ENCODE measurements around the gene HNF1B. TPM values are rescaled to one million over a fixed set of nuclear protein-coding genes. Genes with fewer than 3 reads are reported as not detected.

HNF1B gene
- polyA plus RNA-seq, 1 experiment = not detected

- ChIA-PET CTCF (interaction anchor here (1.3 to 4.0 kb wide), 6 partner anchors 10 to 163 kb away, joined by 3 to 58 read pairs (median 8); partner anchors contain the start of genes DDX52 and SYNRG), POLR2A (no interaction called here)
- peaks cover 9% of the 10 kb centered on the region for H3K27me3 ChIP-seq (ENCODE audit: control insufficient read depth, insufficient read depth, low read length)
- no peak overlapping the region for H3K27ac ChIP-seq (ENCODE audit: low read depth, low read length)
- DNase-seq (ENCODE audit: low read depth, low spot score) = no peak
- no peak for TF ChIP-seq CTCF (IDR thresholded peaks at IDR 0.05; ENCODE audit: low read depth, low read length)
- no peaks in the 10 kb centered on the region; the same call in none of the 2 replicates for H3K9me3 ChIP-seq (ENCODE audit: control insufficient read depth, insufficient read depth, low read length)
- H3K4me3 ChIP-seq (ENCODE audit: low read depth, low read length) = no peak overlapping the region
These were observed 24.2 kb upstream of the HNF1B start for GRCh38 chr17:37769050-37769449.

GRCh38 chr17:37768438-37768837, 23.6 kb upstream of the HNF1B start:
- no peak for DNase-seq (ENCODE audit: low read depth, low spot score)
- Histone ChIP-seq H3K4me3 (ENCODE audit: low read depth, low read length) (no peak overlapping the region), H3K9me3 (ENCODE audit: control insufficient read depth, insufficient read depth, low read length) (no peaks in the 10 kb centered on the region; the same call in none of the 2 replicates), H3K27ac (ENCODE audit: low read depth, low read length) (no peak overlapping the region), H3K27me3 (ENCODE audit: control insufficient read depth, insufficient read depth, low read length) (peaks cover 9% of the 10 kb centered on the region)
- TF ChIP-seq CTCF (IDR thresholded peaks at IDR 0.05; ENCODE audit: low read depth, low read length) = no peak
- ChIA-PET POLR2A (no interaction called here), CTCF (interaction anchor here (0.7 to 0.9 kb wide), 2 partner anchors 24 to 48 kb away, joined by 3 read pairs; no protein-coding TSS in a partner anchor)

DNA sequence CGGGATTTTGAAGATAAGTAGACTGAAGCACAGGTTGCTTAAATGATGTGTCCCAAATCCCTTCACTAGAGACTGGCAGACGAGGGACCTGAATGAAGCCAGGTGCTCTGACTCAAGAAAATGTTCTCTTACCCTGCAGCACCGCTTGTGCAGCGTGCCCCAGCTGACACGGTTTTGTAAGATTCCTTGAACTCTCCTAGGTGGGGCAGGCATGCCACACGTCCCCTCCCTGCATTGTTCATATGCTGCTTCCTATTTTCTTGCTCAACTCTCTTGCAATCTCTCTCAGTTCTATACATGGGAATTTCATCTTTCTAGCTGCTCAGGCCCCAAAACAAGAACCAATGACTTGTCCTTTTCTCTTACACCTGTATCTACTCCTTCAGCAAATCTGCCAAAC, 22.1 kb upstream of the HNF1B start:
- Histone ChIP-seq H3K27me3 (ENCODE audit: control insufficient read depth, insufficient read depth, low read length) (peaks cover 14% of the 10 kb centered on the region), H3K27ac (ENCODE audit: low read depth, low read length) (no peak overlapping the region), H3K4me3 (ENCODE audit: low read depth, low read length) (no peak overlapping the region), H3K9me3 (ENCODE audit: control insufficient read depth, insufficient read depth, low read length) (no peaks in the 10 kb centered on the region; the same call in none of the 2 replicates)
- no peak for TF ChIP-seq CTCF (IDR thresholded peaks at IDR 0.05; ENCODE audit: low read depth, low read length)
- POLR2A ChIA-PET = no interaction called here
- DNase-seq (ENCODE audit: low read depth, low spot score) = no peak
- CTCF ChIA-PET = interaction anchor here (1.1 kb wide), 1 partner anchor 50 kb away, joined by 4 read pairs; no protein-coding TSS in a partner anchor

DNA sequence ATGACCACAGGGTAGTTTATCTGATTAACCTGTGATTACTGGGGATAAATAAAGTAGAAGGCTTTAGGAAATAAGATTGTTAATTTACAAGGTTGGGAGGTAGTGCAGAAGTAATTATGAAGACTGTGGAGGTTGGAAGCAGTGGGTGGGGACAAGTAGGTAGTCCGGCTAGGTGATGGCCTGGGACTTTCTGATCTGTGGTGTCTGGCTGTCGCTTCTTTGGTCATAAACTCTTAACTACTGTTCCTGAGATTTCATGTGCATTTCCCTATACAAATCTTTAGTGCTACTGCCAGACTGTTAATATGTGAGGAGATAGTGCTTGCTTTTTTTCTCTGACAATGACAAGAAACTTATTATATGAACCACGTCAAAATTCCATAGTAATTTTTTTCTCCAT, 19.5 kb upstream of the HNF1B start:
- ChIA-PET CTCF (interaction anchor here (1.4 kb wide), 1 partner anchor 52 kb away, joined by 10 read pairs; no protein-coding TSS in a partner anchor), POLR2A (no interaction called here)
- H3K27ac ChIP-seq (ENCODE audit: low read depth, low read length) = no peak overlapping the region
- H3K4me3 ChIP-seq (ENCODE audit: low read depth, low read length) = no peak overlapping the region
- no peak for TF ChIP-seq CTCF (IDR thresholded peaks at IDR 0.05; ENCODE audit: low read depth, low read length)
- no peaks in the 10 kb centered on the region; the same call in none of the 2 replicates for H3K9me3 ChIP-seq (ENCODE audit: control insufficient read depth, insufficient read depth, low read length)
- peaks cover 16% of the 10 kb centered on the region for H3K27me3 ChIP-seq (ENCODE audit: control insufficient read depth, insufficient read depth, low read length)
- no peak for DNase-seq (ENCODE audit: low read depth, low spot score)

DNA sequence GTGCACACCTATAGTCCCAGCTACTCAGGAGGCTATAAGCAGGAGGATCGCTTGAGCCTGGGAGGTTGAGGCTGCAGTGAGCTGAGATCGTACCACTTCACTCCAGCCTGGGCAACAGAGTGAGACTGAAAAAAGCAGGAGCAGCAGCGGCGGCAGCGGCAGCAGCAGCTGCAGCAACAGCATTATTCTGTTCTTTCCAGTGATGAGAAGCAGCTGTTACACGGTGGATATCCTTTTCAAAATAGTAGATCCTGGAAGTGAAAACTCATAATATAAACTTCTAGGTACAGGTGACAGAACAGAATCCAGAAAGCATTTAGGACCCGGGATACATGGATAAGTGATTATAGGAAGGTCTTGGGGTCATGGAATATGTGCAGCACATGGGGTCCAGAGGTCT, 17.8 kb upstream of the HNF1B start:
- no peak for DNase-seq (ENCODE audit: low read depth, low spot score)
- Histone ChIP-seq H3K4me3 (ENCODE audit: low read depth, low read length) (no peak overlapping the region), H3K27ac (ENCODE audit: low read depth, low read length) (no peak overlapping the region), H3K9me3 (ENCODE audit: control insufficient read depth, insufficient read depth, low read length) (no peaks in the 10 kb centered on the region), H3K27me3 (ENCODE audit: control insufficient read depth, insufficient read depth, low read length) (peaks cover 19% of the 10 kb centered on the region)
- TF ChIP-seq CTCF (IDR thresholded peaks at IDR 0.05; ENCODE audit: low read depth, low read length) = no peak
- ChIA-PET POLR2A (no interaction called here), CTCF (no interaction called here)

Measured in AG04450 (cell line).